Liver (tissue), 3 donors: ENCODE data around the gene ABHD17C.

Experiments used
- EGR1 ChIP-seq, 2 donors: IDR thresholded peaks; 2 replicates each; pipeline ENCODE4 v1.6.1; 2016 to 2018; ENCODE audit warnings: antibody characterized with exemption in 2 of 2, low read depth in 2 of 2
- FOXA1 ChIP-seq: IDR thresholded peaks from 2 replicates; pipeline ENCODE4 v1.6.1; 2016; ENCODE audit warnings: antibody characterized with exemption
- GABPA ChIP-seq, 2 donors: IDR thresholded peaks in 1 of 2; conservative IDR thresholded peaks in 1 of 2; 2 replicates each; pipeline ENCODE4 v1.6.1; 2016; ENCODE audit warnings: antibody characterized with exemption in 2 of 2, mild to moderate bottlenecking in 1 of 2, moderate library complexity in 1 of 2
- RAD21 ChIP-seq, 2 donors: IDR thresholded peaks; 2 replicates each; pipeline ENCODE4 v1.6.1; 2016; ENCODE audit warnings: antibody characterized with exemption in 2 of 2, mild to moderate bottlenecking in 2 of 2
- RXRA ChIP-seq, 2 donors: IDR thresholded peaks; 2 replicates each; pipeline ENCODE4 v1.6.1; 2017 to 2018; ENCODE audit warnings: antibody characterized with exemption in 2 of 2, mild to moderate bottlenecking in 1 of 2
- TAF1 ChIP-seq: conservative IDR thresholded peaks from 2 replicates; pipeline ENCODE4 v1.6.1; 2016; ENCODE audit warnings: antibody characterized with exemption, mild to moderate bottlenecking
- YY1 ChIP-seq: IDR thresholded peaks from 2 replicates; pipeline ENCODE4 v1.6.1; 2016; ENCODE audit warnings: antibody characterized with exemption, mild to moderate bottlenecking
- TF ChIP-seq, protein P1 (sequence below): IDR thresholded peaks from 2 replicates; pipeline ENCODE4 v1.6.1; 2016; ENCODE audit warnings: antibody characterized with exemption
- TF ChIP-seq, protein P2 (sequence below): fragments of 150-350 bp; IDR thresholded peaks from 2 replicates; pipeline ENCODE4 v1.5.1; 2017; ENCODE audit warnings: improper control_type of control experiment, low read depth, low read length; ENCODE audit not compliant: missing input control
- TF ChIP-seq, protein P3 (sequence below): IDR thresholded peaks from 2 replicates; pipeline ENCODE4 v1.6.1; 2016; ENCODE audit warnings: antibody characterized with exemption, mild to moderate bottlenecking
- donor health status: healthy.
- donor health status: healthy.

DNA sequence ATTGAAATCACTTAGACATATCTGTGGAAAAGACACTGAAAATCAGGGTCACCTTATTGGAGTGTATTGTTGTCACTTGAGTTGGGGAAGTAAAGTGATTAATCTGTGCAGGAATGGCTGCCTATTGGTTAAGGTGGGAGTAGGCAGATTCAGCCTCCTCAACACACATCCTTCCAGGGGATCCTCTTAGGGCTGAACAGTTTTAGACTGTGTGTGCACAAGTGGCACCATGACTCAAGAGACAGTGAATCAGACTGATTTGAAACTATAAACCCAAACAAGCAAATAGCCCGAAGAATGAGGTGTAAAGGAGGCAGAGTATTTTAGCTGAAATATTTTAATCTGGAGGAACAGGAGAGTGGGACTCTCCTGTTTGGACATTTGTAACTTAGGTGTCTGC, 4.9 kb downstream of the ABHD17C start:
- TF ChIP-seq, protein P1, sequence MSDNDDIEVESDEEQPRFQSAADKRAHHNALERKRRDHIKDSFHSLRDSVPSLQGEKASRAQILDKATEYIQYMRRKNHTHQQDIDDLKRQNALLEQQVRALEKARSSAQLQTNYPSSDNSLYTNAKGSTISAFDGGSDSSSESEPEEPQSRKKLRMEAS, result no peak
- TF ChIP-seq, protein P2, sequence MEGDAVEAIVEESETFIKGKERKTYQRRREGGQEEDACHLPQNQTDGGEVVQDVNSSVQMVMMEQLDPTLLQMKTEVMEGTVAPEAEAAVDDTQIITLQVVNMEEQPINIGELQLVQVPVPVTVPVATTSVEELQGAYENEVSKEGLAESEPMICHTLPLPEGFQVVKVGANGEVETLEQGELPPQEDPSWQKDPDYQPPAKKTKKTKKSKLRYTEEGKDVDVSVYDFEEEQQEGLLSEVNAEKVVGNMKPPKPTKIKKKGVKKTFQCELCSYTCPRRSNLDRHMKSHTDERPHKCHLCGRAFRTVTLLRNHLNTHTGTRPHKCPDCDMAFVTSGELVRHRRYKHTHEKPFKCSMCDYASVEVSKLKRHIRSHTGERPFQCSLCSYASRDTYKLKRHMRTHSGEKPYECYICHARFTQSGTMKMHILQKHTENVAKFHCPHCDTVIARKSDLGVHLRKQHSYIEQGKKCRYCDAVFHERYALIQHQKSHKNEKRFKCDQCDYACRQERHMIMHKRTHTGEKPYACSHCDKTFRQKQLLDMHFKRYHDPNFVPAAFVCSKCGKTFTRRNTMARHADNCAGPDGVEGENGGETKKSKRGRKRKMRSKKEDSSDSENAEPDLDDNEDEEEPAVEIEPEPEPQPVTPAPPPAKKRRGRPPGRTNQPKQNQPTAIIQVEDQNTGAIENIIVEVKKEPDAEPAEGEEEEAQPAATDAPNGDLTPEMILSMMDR, result no peak
- no peak for TF ChIP-seq GABPA (IDR thresholded peaks at IDR 0.05 in 1 of 2, conservative IDR thresholded peaks at IDR 0.05 in 1 of 2)
- no peak for TF ChIP-seq TAF1
- TF ChIP-seq FOXA1, result no peak
- TF ChIP-seq, protein P3, sequence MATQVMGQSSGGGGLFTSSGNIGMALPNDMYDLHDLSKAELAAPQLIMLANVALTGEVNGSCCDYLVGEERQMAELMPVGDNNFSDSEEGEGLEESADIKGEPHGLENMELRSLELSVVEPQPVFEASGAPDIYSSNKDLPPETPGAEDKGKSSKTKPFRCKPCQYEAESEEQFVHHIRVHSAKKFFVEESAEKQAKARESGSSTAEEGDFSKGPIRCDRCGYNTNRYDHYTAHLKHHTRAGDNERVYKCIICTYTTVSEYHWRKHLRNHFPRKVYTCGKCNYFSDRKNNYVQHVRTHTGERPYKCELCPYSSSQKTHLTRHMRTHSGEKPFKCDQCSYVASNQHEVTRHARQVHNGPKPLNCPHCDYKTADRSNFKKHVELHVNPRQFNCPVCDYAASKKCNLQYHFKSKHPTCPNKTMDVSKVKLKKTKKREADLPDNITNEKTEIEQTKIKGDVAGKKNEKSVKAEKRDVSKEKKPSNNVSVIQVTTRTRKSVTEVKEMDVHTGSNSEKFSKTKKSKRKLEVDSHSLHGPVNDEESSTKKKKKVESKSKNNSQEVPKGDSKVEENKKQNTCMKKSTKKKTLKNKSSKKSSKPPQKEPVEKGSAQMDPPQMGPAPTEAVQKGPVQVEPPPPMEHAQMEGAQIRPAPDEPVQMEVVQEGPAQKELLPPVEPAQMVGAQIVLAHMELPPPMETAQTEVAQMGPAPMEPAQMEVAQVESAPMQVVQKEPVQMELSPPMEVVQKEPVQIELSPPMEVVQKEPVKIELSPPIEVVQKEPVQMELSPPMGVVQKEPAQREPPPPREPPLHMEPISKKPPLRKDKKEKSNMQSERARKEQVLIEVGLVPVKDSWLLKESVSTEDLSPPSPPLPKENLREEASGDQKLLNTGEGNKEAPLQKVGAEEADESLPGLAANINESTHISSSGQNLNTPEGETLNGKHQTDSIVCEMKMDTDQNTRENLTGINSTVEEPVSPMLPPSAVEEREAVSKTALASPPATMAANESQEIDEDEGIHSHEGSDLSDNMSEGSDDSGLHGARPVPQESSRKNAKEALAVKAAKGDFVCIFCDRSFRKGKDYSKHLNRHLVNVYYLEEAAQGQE, result no peak
- no peak for TF ChIP-seq EGR1 (IDR thresholded peaks at IDR 0.05; ENCODE audit: low read depth in 2 of 2)
- TF ChIP-seq YY1, result no peak
- TF ChIP-seq RXRA (IDR thresholded peaks at IDR 0.05), result no peak
- no peak for TF ChIP-seq RAD21 (IDR thresholded peaks at IDR 0.05)
